ACC112 (cell line): ENCODE results near the gene RIC8B.
A peak's percentile ranks its signal among the peaks of the same experiment; 100 is the strongest.
"Not testable (repeated sequence)": the region's sequence is repeated elsewhere in the genome, so short reads cannot be mapped to it uniquely, and the experiment has no call there.

Experiments used
- H2AFZ ChIP-seq: fragments of 200-600 bp; sonication (generic); one replicate; pipeline ENCODE4 v1.6.0; 2017; ENCODE audit warnings: antibody characterized with exemption, low read length; ENCODE audit not compliant: unreplicated experiment
- H3K27ac ChIP-seq: fragments of 200-600 bp; sonication (generic); 2 replicates; pipeline ENCODE4 v1.5.1; 2014; ENCODE audit warnings: low read depth, mild to moderate bottlenecking, antibody characterized with exemption, low read length, moderate library complexity
- H3K27me3 ChIP-seq: fragments of 200-600 bp; sonication (generic); 2 replicates; pipeline ENCODE4 v1.6.1; 2014; ENCODE audit warnings: mild to moderate bottlenecking, antibody characterized with exemption, low read length, moderate library complexity, mixed read lengths; ENCODE audit not compliant: insufficient read depth
- H3K36me3 ChIP-seq: fragments of 200-600 bp; sonication (generic); 2 replicates; pipeline ENCODE4 v1.6.1; 2016; ENCODE audit warnings: mild to moderate bottlenecking, antibody characterized with exemption, low read length, moderate library complexity, mixed read lengths; ENCODE audit not compliant: insufficient read depth
- H3K4me1 ChIP-seq: fragments of 200-600 bp; sonication (generic); one replicate; pipeline ENCODE4 v1.6.1; 2016; ENCODE audit warnings: low read length, mixed read lengths; ENCODE audit not compliant: insufficient read depth, unreplicated experiment, control insufficient read depth
- H3K4me3 ChIP-seq: fragments of 200-600 bp; sonication (generic); 2 replicates; pipeline ENCODE4 v1.5.1; 2014; ENCODE audit warnings: mild to moderate bottlenecking, low read depth, low read length
- H3K79me2 ChIP-seq: fragments of 200-600 bp; sonication (generic); one replicate; pipeline ENCODE4 v1.6.0; 2016; ENCODE audit warnings: low read length; ENCODE audit not compliant: control insufficient read depth, unreplicated experiment, insufficient read depth

RIC8B gene, protein sequence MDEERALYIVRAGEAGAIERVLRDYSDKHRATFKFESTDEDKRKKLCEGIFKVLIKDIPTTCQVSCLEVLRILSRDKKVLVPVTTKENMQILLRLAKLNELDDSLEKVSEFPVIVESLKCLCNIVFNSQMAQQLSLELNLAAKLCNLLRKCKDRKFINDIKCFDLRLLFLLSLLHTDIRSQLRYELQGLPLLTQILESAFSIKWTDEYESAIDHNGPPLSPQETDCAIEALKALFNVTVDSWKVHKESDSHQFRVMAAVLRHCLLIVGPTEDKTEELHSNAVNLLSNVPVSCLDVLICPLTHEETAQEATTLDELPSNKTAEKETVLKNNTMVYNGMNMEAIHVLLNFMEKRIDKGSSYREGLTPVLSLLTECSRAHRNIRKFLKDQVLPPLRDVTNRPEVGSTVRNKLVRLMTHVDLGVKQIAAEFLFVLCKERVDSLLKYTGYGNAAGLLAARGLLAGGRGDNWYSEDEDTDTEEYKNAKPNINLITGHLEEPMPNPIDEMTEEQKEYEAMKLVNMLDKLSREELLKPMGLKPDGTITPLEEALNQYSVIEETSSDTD

DNA sequence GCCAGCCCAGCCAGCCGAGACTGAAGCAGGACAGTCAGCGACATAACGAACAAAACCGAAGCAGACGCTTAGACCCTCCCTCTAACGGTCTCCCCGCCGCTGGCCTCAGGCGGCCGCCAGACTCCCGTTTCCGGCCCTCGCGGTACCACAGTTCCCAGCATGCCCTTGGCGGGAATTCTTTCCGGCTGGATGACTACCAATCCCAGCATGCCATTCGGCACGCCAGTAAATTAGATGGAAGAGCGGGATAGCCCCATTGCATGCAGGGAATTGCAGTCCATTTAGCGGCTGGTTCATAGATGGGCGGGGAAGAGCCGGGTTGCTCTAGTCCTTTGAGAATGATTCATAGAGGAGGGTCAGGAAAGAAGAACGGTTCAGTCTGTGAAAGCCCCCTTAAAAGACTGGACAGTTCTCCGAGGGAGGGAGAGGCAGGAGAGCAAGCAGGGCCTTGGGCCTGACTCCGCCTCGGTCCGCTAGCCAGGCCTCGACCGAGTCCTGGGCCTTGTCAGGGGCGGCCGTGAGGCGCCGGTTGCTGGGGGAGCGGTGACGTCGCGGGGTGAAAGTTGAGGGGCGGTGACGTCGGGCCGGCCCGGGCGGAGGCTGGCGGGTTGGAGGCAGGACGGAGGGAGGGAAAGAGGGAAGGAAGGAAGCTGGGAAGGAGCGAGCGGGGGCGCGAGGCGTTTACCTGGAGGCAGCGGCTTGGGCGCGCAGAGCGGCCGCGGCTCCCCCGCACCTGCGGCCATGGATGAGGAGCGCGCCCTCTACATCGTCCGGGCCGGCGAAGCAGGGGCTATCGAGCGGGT, at the start of gene RIC8B:
Gene RIC8B (plus strand): TSS at position 678 of the 803 bp plus-strand sequence. CDS start 64 bp downstream, at position 742.
- H3K27ac ChIP-seq = peak within 1 kb of the TSS; percentile 99
- peak within 1 kb of the TSS; percentile 94 for H2AFZ ChIP-seq
- peak within 1 kb of the TSS; percentile 91 for H3K4me3 ChIP-seq
- H3K27me3 ChIP-seq = no peaks in the 10 kb centered on the region
- H3K36me3 ChIP-seq = no peaks in the 10 kb centered on the region
- peaks cover 41% of the 10 kb centered on the region for H3K79me2 ChIP-seq
- peaks cover 10% of the 10 kb centered on the region for H3K4me1 ChIP-seq

GRCh38 chr12:106724934-106725333, 49.5 kb upstream of the RIC8B start:
- Histone ChIP-seq H3K4me3 (no peak overlapping the region), H3K79me2 (no peaks in the 10 kb centered on the region), H3K36me3 (no peaks in the 10 kb centered on the region), H3K4me1 (no peaks in the 10 kb centered on the region), H3K27me3 (peaks cover 8% of the 10 kb centered on the region; the same call in 1 of the 2 replicates), H2AFZ (no peak overlapping the region), H3K27ac (no peak overlapping the region)

DNA sequence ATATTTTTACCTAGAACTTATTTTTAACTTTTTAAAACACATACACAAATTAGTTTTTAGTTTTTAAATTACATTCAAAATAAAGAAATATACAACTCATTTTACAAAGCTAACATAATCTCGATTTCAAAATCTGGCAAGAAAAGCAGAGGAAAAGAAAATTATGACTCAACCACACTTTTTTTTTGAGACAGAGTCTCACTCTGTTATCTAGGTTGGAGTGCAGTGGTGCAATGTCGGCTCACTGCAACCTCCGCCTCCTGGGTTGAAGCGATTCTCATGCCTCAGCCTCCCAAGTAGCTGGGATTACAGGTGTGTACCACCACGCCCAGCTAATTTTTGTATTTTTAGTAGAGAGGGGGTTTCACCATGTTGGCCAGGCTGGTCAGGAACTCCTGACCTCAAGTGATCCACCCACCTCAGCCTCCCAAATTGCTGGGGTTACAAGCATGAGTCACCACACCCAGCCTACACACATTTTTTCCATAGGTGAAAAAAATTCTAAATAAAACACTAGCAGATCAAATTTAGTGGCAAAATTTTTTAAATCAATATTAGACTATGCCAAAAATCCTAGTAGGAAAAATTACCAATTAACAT, 47.8 kb upstream of the RIC8B start:
- not testable (repeated sequence) for H3K4me3 ChIP-seq, H3K36me3 ChIP-seq, H2AFZ ChIP-seq, H3K27ac ChIP-seq, H3K79me2 ChIP-seq, H3K4me1 ChIP-seq, H3K27me3 ChIP-seq

DNA sequence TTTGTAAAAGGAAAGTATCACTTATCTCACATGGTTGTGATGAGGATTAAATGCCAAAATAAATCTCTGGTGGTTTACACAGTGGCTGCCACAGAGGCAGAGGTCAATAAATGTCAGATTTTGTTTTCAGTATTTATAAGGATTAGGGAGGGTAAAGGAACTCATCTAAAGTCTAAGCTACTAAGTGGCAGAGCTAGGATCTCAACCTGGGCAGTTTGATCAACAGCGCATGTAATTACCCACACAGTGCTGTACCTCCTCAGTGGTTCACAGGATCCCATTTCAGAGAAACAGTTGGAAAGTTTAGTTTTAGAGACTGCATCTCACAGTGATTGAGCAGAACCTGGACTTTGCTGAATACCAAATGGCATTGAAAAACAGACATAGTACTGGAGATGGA, 44.9 kb upstream of the RIC8B start:
- no peaks in the 10 kb centered on the region for H3K79me2 ChIP-seq
- no peak overlapping the region for H3K4me3 ChIP-seq
- H3K36me3 ChIP-seq = no peaks in the 10 kb centered on the region
- no peak overlapping the region for H3K27ac ChIP-seq
- no peaks in the 10 kb centered on the region for H3K4me1 ChIP-seq
- no peak overlapping the region for H2AFZ ChIP-seq
- H3K27me3 ChIP-seq = no peaks in the 10 kb centered on the region

- Histone ChIP-seq H3K79me2 (no peaks in the 10 kb centered on the region), H3K4me1 (no peaks in the 10 kb centered on the region), H3K27me3 (no peaks in the 10 kb centered on the region), H2AFZ (no peak overlapping the region), H3K27ac (no peak overlapping the region), H3K36me3 (no peaks in the 10 kb centered on the region), H3K4me3 (no peak overlapping the region)
Observed at GRCh38 chr12:106732890-106733289, 41.6 kb upstream of the RIC8B start.

- Histone ChIP-seq H3K4me3 (no peak overlapping the region), H3K27ac (no peak overlapping the region), H3K36me3 (no peaks in the 10 kb centered on the region), H3K79me2 (no peaks in the 10 kb centered on the region), H2AFZ (no peak overlapping the region), H3K4me1 (no peaks in the 10 kb centered on the region), H3K27me3 (no peaks in the 10 kb centered on the region)
Observed at GRCh38 chr12:106733660-106734059, 40.8 kb upstream of the RIC8B start.

DNA sequence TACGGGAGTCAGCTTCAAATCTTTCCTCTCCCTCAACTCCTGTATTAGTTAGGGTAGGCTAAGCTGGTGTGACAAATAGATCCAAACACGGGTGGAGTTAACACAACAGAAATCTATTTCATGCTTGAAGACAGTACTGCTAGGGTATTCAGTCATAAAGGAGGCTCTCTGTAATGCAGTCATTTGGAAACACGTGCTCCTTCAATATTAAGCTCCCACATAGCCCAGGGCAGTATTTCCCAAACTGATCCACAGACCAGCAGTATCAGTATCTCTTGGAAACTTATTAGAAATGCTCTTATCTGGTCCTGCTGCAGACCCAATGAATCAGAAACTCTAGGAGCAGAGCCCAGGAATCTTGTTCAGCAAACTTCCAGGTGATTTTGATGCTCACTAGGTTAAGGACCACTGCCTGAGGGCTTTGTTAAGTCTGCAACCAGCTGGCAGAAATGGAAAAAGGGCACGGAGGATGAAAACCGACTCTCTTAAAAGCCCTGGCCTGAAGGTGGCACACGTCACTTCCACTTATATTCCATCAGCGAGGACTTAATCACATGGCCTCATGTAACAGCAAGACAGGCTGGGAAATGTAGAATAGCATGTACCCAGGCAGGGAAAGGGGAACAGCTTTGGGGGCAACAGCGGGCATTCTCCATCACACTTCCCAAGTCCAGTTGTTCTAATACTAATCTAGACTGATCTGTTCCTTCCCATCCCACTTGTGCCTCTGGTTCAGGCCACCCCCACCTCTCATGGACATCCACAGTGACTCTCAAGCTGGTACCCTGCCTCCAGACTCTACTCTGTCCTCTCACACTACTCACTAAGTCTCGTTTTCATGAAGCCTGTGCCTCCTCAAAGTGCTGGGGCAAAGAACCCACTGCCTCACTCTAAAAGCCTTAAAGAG, 38.2 kb upstream of the RIC8B start:
- Histone ChIP-seq H3K27ac (no peak overlapping the region), H3K36me3 (no peaks in the 10 kb centered on the region), H3K27me3 (no peaks in the 10 kb centered on the region), H2AFZ (no peak overlapping the region), H3K4me1 (no peaks in the 10 kb centered on the region), H3K79me2 (no peaks in the 10 kb centered on the region), H3K4me3 (no peak overlapping the region)

GRCh38 chr12:106739318-106739717, 35.2 kb upstream of the RIC8B start:
- peaks cover 18% of the 10 kb centered on the region for H3K27me3 ChIP-seq
- H3K27ac ChIP-seq = no peak overlapping the region
- no peaks in the 10 kb centered on the region for H3K4me1 ChIP-seq

DNA sequence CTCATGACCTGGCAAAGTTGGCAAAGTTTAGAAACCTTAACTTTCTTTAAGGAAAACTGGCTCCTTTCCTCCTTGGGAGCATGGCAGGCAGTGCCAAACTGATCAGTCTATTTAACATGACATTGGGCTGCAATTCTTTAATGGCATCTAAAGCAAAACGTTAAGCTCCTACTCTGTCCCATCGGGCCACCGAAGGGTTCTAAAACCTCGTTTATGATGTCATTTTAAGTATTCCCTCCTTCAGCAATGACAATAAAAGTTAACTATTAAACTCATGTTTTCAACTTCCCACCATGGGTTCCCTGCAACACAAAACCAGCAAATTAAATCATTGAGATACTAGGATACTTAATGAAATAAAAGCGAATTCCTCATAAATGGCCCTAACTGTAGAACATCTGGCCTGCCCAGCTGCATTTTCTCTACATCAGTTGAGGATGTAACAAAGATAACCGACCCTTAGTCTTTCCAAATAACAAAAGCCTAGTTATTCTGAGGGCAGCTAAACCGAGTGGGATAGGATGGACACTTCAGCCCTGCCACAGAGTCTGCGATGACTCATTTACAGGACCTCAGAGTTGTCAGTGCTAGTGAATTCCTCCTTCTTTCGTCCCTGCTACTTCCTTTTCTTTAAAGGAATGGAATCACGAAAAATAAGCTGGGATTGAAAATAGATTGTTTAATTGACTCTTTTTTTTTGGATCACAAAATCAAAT, 34.5 kb upstream of the RIC8B start:
- H3K36me3 ChIP-seq = no peaks in the 10 kb centered on the region
- no peak overlapping the region for H3K4me3 ChIP-seq
- no peak overlapping the region for H3K27ac ChIP-seq
- no peak overlapping the region for H2AFZ ChIP-seq
- peaks cover 25% of the 10 kb centered on the region for H3K27me3 ChIP-seq
- no peaks in the 10 kb centered on the region for H3K79me2 ChIP-seq
- H3K4me1 ChIP-seq = no peaks in the 10 kb centered on the region

More at GRCh38 chr12:106739318-106739717, 35.2 kb upstream of the RIC8B start:
- Histone ChIP-seq H3K79me2 (no peaks in the 10 kb centered on the region), H2AFZ (no peak overlapping the region), H3K4me3 (no peak overlapping the region), H3K36me3 (no peaks in the 10 kb centered on the region)
